Measurements from ENCODE around the gene SYCP3.

Gene SYCP3

GRCh38 chr12:101738920-101739665, at the start of gene SYCP3:
SYCP3 (minus strand) TSS chr12:101739462; CDS start chr12:101737935, 1,527 bp downstream.
- Mint-ChIP-seq H3K4me3 (no peak within 1 kb of the TSS), H3K4me1 (peaks cover 9% of the 10 kb centered on the region), H3K36me3 (peaks cover 16% of the 10 kb centered on the region), H3K27ac (no peak within 1 kb of the TSS), H3K27me3 (no peaks in the 10 kb centered on the region), H3K9me3 (no peaks in the 10 kb centered on the region)
- DNase-seq, result no peak
- CTCF ChIA-PET, result interaction anchor here (1.2 kb wide), 1 partner anchor 85 kb away, joined by 3 read pairs; no protein-coding TSS in a partner anchor

- Mint-ChIP-seq H3K4me3 (no peak overlapping the region), H3K36me3 (peaks cover 40% of the 10 kb centered on the region), H3K9me3 (no peaks in the 10 kb centered on the region), H3K4me1 (peaks cover 4% of the 10 kb centered on the region), H3K27ac (no peak overlapping the region), H3K27me3 (no peaks in the 10 kb centered on the region)
- CTCF ChIA-PET, result interaction anchor here (2.1 to 3.4 kb wide), 2 partner anchors 12 to 45 kb away, joined by 8 to 18 read pairs; partner anchors contain the start of gene GNPTAB
- no peak for DNase-seq
Measured at GRCh38 chr12:101785671-101786070, 46.4 kb upstream of the SYCP3 start.

GRCh38 chr12:101784376-101784775, 45.1 kb upstream of the SYCP3 start:
- CTCF ChIA-PET, result interaction anchor here (0.8 to 3.4 kb wide), 7 partner anchors 8 to 56 kb away, joined by 3 to 18 read pairs (median 4); partner anchors contain the start of gene GNPTAB
- Mint-ChIP-seq H3K27me3 (no peaks in the 10 kb centered on the region), H3K4me1 (peaks cover 4% of the 10 kb centered on the region), H3K36me3 (peaks cover 40% of the 10 kb centered on the region), H3K27ac (no peak overlapping the region), H3K9me3 (no peaks in the 10 kb centered on the region), H3K4me3 (no peak overlapping the region)
- DNase-seq, result no peak

- Mint-ChIP-seq H3K9me3 (no peaks in the 10 kb centered on the region), H3K4me3 (no peak overlapping the region), H3K36me3 (peaks cover 38% of the 10 kb centered on the region), H3K27ac (peak overlapping the region; percentile 43), H3K27me3 (no peaks in the 10 kb centered on the region), H3K4me1 (peaks cover 4% of the 10 kb centered on the region)
- CTCF ChIA-PET, result interaction anchor here (1.0 to 3.4 kb wide), 6 partner anchors 8 to 56 kb away, joined by 3 to 18 read pairs (median 4); partner anchors contain the start of gene GNPTAB
- no peak for DNase-seq
Measured at GRCh38 chr12:101783838-101784237, 44.6 kb upstream of the SYCP3 start.

GRCh38 chr12:101783150-101783549, 43.9 kb upstream of the SYCP3 start:
- H3K36me3 Mint-ChIP-seq, result peaks cover 38% of the 10 kb centered on the region
- no peak for DNase-seq
- no peaks in the 10 kb centered on the region for H3K27me3 Mint-ChIP-seq
- CTCF ChIA-PET, result interaction anchor here (1.0 to 3.4 kb wide), 5 partner anchors 7 to 57 kb away, joined by 3 to 18 read pairs (median 4); partner anchors contain the start of gene GNPTAB
- H3K27ac Mint-ChIP-seq, result no peak overlapping the region
- H3K4me1 Mint-ChIP-seq, result peaks cover 6% of the 10 kb centered on the region
- H3K9me3 Mint-ChIP-seq, result no peaks in the 10 kb centered on the region
- no peak overlapping the region for H3K4me3 Mint-ChIP-seq

GRCh38 chr12:101782273-101782731, 43.0 kb upstream of the SYCP3 start:
- Mint-ChIP-seq H3K27ac (no peak overlapping the region), H3K4me3 (no peak overlapping the region), H3K4me1 (peaks cover 6% of the 10 kb centered on the region), H3K36me3 (peaks cover 39% of the 10 kb centered on the region), H3K27me3 (no peaks in the 10 kb centered on the region), H3K9me3 (no peaks in the 10 kb centered on the region)
- DNase-seq, result no peak
- CTCF ChIA-PET, result interaction anchor here (0.7 to 4.0 kb wide), 4 partner anchors 10 to 58 kb away, joined by 3 to 31 read pairs (median 9); partner anchors contain the start of gene GNPTAB

GRCh38 chr12:101781834-101782233, 42.6 kb upstream of the SYCP3 start:
- Mint-ChIP-seq H3K27ac (no peak overlapping the region), H3K9me3 (no peaks in the 10 kb centered on the region), H3K4me3 (no peak overlapping the region), H3K4me1 (peaks cover 6% of the 10 kb centered on the region), H3K27me3 (no peaks in the 10 kb centered on the region), H3K36me3 (peaks cover 40% of the 10 kb centered on the region)
- DNase-seq, result no peak
- CTCF ChIA-PET, result interaction anchor here (0.7 to 4.0 kb wide), 4 partner anchors 10 to 58 kb away, joined by 3 to 31 read pairs (median 9); partner anchors contain the start of gene GNPTAB

GRCh38 chr12:101780599-101780998, 41.3 kb upstream of the SYCP3 start:
- H3K4me3 Mint-ChIP-seq, result no peak overlapping the region
- H3K27ac Mint-ChIP-seq, result no peak overlapping the region
- no peak for DNase-seq
- CTCF ChIA-PET, result interaction anchor here (0.5 to 4.0 kb wide), 6 partner anchors 9 to 60 kb away, joined by 3 to 31 read pairs (median 6); partner anchors contain the start of gene GNPTAB
- H3K4me1 Mint-ChIP-seq, result peaks cover 10% of the 10 kb centered on the region
- H3K36me3 Mint-ChIP-seq, result peaks cover 42% of the 10 kb centered on the region
- H3K27me3 Mint-ChIP-seq, result no peaks in the 10 kb centered on the region
- no peaks in the 10 kb centered on the region for H3K9me3 Mint-ChIP-seq

GRCh38 chr12:101779626-101780025, 40.4 kb upstream of the SYCP3 start:
- H3K9me3 Mint-ChIP-seq, result no peaks in the 10 kb centered on the region
- CTCF ChIA-PET, result interaction anchor here (0.9 to 4.0 kb wide), 8 partner anchors 10 to 61 kb away, joined by 3 to 31 read pairs (median 6); partner anchors contain the start of gene GNPTAB
- H3K4me1 Mint-ChIP-seq, result peaks cover 10% of the 10 kb centered on the region
- peaks cover 39% of the 10 kb centered on the region for H3K36me3 Mint-ChIP-seq
- no peak overlapping the region for H3K4me3 Mint-ChIP-seq
- H3K27me3 Mint-ChIP-seq, result no peaks in the 10 kb centered on the region
- no peak for DNase-seq
- no peak overlapping the region for H3K27ac Mint-ChIP-seq

- CTCF ChIA-PET, result interaction anchor here (0.9 to 4.0 kb wide), 6 partner anchors 13 to 61 kb away, joined by 3 to 31 read pairs (median 8); partner anchors contain the start of gene GNPTAB
- H3K27ac Mint-ChIP-seq, result no peak overlapping the region
- H3K4me1 Mint-ChIP-seq, result peaks cover 10% of the 10 kb centered on the region
- no peaks in the 10 kb centered on the region for H3K9me3 Mint-ChIP-seq
- no peak for DNase-seq
- no peaks in the 10 kb centered on the region for H3K27me3 Mint-ChIP-seq
- no peak overlapping the region for H3K4me3 Mint-ChIP-seq
- peaks cover 34% of the 10 kb centered on the region for H3K36me3 Mint-ChIP-seq
Measured at GRCh38 chr12:101779200-101779599, 39.9 kb upstream of the SYCP3 start.

GRCh38 chr12:101777978-101778377, 38.7 kb upstream of the SYCP3 start:
- H3K9me3 Mint-ChIP-seq, result no peaks in the 10 kb centered on the region
- peaks cover 17% of the 10 kb centered on the region for H3K4me1 Mint-ChIP-seq
- no peak overlapping the region for H3K4me3 Mint-ChIP-seq
- H3K27me3 Mint-ChIP-seq, result no peaks in the 10 kb centered on the region
- peaks cover 31% of the 10 kb centered on the region for H3K36me3 Mint-ChIP-seq
- DNase-seq, result no peak
- CTCF ChIA-PET, result interaction anchor here (0.9 to 3.4 kb wide), 3 partner anchors 18 to 61 kb away, joined by 4 to 19 read pairs (median 5); partner anchors contain the start of gene GNPTAB
- H3K27ac Mint-ChIP-seq, result no peak overlapping the region

- Mint-ChIP-seq H3K27me3 (no peaks in the 10 kb centered on the region), H3K4me3 (no peak overlapping the region), H3K27ac (peak overlapping the region; percentile 70), H3K36me3 (peaks cover 29% of the 10 kb centered on the region), H3K9me3 (no peaks in the 10 kb centered on the region), H3K4me1 (peaks cover 19% of the 10 kb centered on the region)
- no peak for DNase-seq
- CTCF ChIA-PET, result interaction anchor here (0.6 to 3.4 kb wide), 5 partner anchors 16 to 63 kb away, joined by 3 to 19 read pairs (median 5); partner anchors contain the start of gene GNPTAB
Measured at GRCh38 chr12:101777485-101777884, 38.2 kb upstream of the SYCP3 start.

GRCh38 chr12:101775816-101776215, 36.6 kb upstream of the SYCP3 start:
- H3K36me3 Mint-ChIP-seq, result peaks cover 30% of the 10 kb centered on the region

GRCh38 chr12:101773650-101774162, 34.4 kb upstream of the SYCP3 start:
- Mint-ChIP-seq H3K36me3 (peaks cover 26% of the 10 kb centered on the region), H3K9me3 (no peaks in the 10 kb centered on the region), H3K27me3 (no peaks in the 10 kb centered on the region), H3K27ac (peak overlapping the region; percentile 29), H3K4me1 (peaks cover 31% of the 10 kb centered on the region), H3K4me3 (no peak overlapping the region)
- peak; percentile 78 for DNase-seq
- CTCF ChIA-PET, result interaction anchor here (0.6 to 6.8 kb wide), 16 partner anchors 11 to 366 kb away, joined by 3 to 151 read pairs (median 3); partner anchors contain the start of genes ARL1 and GNPTAB

More at GRCh38 chr12:101775816-101776215, 36.6 kb upstream of the SYCP3 start:
- CTCF ChIA-PET, result interaction anchor here (0.8 to 3.4 kb wide), 5 partner anchors 8 to 64 kb away, joined by 3 to 19 read pairs (median 4); partner anchors contain the start of gene GNPTAB
- DNase-seq, result no peak
- H3K27me3 Mint-ChIP-seq, result no peaks in the 10 kb centered on the region
- H3K4me1 Mint-ChIP-seq, result peaks cover 31% of the 10 kb centered on the region
- no peak overlapping the region for H3K4me3 Mint-ChIP-seq
- no peak overlapping the region for H3K27ac Mint-ChIP-seq
- H3K9me3 Mint-ChIP-seq, result no peaks in the 10 kb centered on the region
